ENCODE results near the gene MED28. TPM values are rescaled to one million over a fixed set of nuclear protein-coding genes. Genes with fewer than 3 reads are reported as not detected.
"Not testable (repeated sequence)": the region's sequence is repeated elsewhere in the genome, so short reads cannot be mapped to it uniquely, and the experiment has no call there.

Gene MED28
- total RNA-seq (2014; rRNA removed; shearing (Covaris generic)), result 4.4 and 5.0 TPM in 2 replicates

GRCh38 chr4:17614416-17615299 lies at the start of gene MED28:
MED28 (plus strand) TSS chr4:17614641; CDS start chr4:17614655, 14 bp downstream.
- peak; percentile 96 for DNase-seq (ENCODE audit: low read depth)

- no peak for DNase-seq (ENCODE audit: low read depth)
These were observed 48.6 kb upstream of the MED28 start for GRCh38 chr4:17565846-17566245.

GRCh38 chr4:17567271-17567670 lies 47.2 kb upstream of the MED28 start:
- no peak for DNase-seq (ENCODE audit: low read depth)

- no peak for DNase-seq (ENCODE audit: low read depth)
These were observed 40.2 kb upstream of the MED28 start for GRCh38 chr4:17574206-17574605.

- DNase-seq (ENCODE audit: low read depth), result not testable (repeated sequence)
These were observed 39.3 kb upstream of the MED28 start for GRCh38 chr4:17575177-17575576.

GRCh38 chr4:17576932-17577664 lies 37.3 kb upstream of the MED28 start, which contains the start of gene LAP3:
LAP3 (plus strand) TSS chr4:17577198; CDS start chr4:17577466, 268 bp downstream.
- DNase-seq (ENCODE audit: low read depth), result peak; percentile 97

- peak; percentile 36 for DNase-seq (ENCODE audit: low read depth)
These were observed 36.6 kb upstream of the MED28 start for GRCh38 chr4:17577665-17578481.

- DNase-seq (ENCODE audit: low read depth), result peak; percentile 23
These were observed 36.0 kb upstream of the MED28 start for GRCh38 chr4:17578482-17578891.

- DNase-seq (ENCODE audit: low read depth), result peak; percentile 62
These were observed 33.5 kb upstream of the MED28 start for GRCh38 chr4:17580969-17581368.

- DNase-seq (ENCODE audit: low read depth), result no peak
These were observed 31.2 kb upstream of the MED28 start for GRCh38 chr4:17583276-17583675.

GRCh38 chr4:17583941-17584340 lies 30.5 kb upstream of the MED28 start:
- no peak for DNase-seq (ENCODE audit: low read depth)

- no peak for DNase-seq (ENCODE audit: low read depth)
These were observed 29.8 kb upstream of the MED28 start for GRCh38 chr4:17584521-17585213.

- DNase-seq (ENCODE audit: low read depth), result no peak
These were observed 27.2 kb upstream of the MED28 start for GRCh38 chr4:17587094-17587822.

GRCh38 chr4:17589355-17589754 lies 25.1 kb upstream of the MED28 start:
- no peak for DNase-seq (ENCODE audit: low read depth)

- no peak for DNase-seq (ENCODE audit: low read depth)
These were observed 18.9 kb upstream of the MED28 start for GRCh38 chr4:17595471-17596005.

GRCh38 chr4:17597517-17597916 lies 16.9 kb upstream of the MED28 start:
- peak; percentile 11 for DNase-seq (ENCODE audit: low read depth)

- no peak for DNase-seq (ENCODE audit: low read depth)
These were observed 14.6 kb upstream of the MED28 start for GRCh38 chr4:17599826-17600225.

GRCh38 chr4:17605236-17605635 lies 9.2 kb upstream of the MED28 start:
- DNase-seq (ENCODE audit: low read depth), result no peak

GRCh38 chr4:17613761-17614415 lies 553 bp upstream of the MED28 start:
- DNase-seq (ENCODE audit: low read depth), result peak; percentile 61

GRCh38 chr4:17616283-17616682 lies 1.8 kb downstream of the MED28 start:
- DNase-seq (ENCODE audit: low read depth), result no peak

Data from Daoy (cell line).